Neural cell (in vitro differentiated cells): ENCODE measurements around the gene ARHGEF39. TPM values are rescaled to one million over a fixed set of nuclear protein-coding genes. Genes with fewer than 3 reads are reported as not detected.

Experiments used
- H2AFZ ChIP-seq: fragments of 200-600, 300-800 bp; sonication (generic), shearing (Covaris generic); 2 replicates; pipeline ENCODE4 v1.6.0; 2014; ENCODE audit warnings: low read depth, mild to moderate bottlenecking, antibody characterized with exemption, low read length, moderate library complexity
- H3F3A ChIP-seq: fragments of 200-600 bp; shearing (Covaris generic); 2 replicates; pipeline ENCODE4 v1.6.1; 2016; ENCODE audit warnings: mild to moderate bottlenecking, moderate library complexity, mixed read lengths, antibody characterized with exemption, low read length; ENCODE audit not compliant: insufficient read depth, poor library complexity, severe bottlenecking
- H3K27ac ChIP-seq: fragments of 200-600, 300-800 bp; sonication (generic), shearing (Covaris generic); 2 replicates; pipeline ENCODE4 v1.5.1; 2014; ENCODE audit warnings: mild to moderate bottlenecking, low read length, moderate library complexity
- H3K27me3 ChIP-seq: fragments of 300-800, 200-600 bp; sonication (generic), shearing (Covaris generic); 2 replicates; pipeline ENCODE4 v1.6.0; 2014; ENCODE audit warnings: mild to moderate bottlenecking, low read depth, low read length, moderate library complexity; ENCODE audit not compliant: insufficient read depth
- H3K36me3 ChIP-seq: fragments of 300-800, 200-600 bp; sonication (generic), shearing (Covaris generic); 2 replicates; pipeline ENCODE4 v1.5.1; 2014; ENCODE audit warnings: mild to moderate bottlenecking, antibody characterized with exemption, low read length, moderate library complexity; ENCODE audit not compliant: insufficient read depth
- H3K4me2 ChIP-seq: fragments of 300-800, 200-600 bp; sonication (generic), shearing (Covaris generic); 2 replicates; pipeline ENCODE4 v1.6.0; 2014; ENCODE audit warnings: mild to moderate bottlenecking, low read length
- H3K4me3 ChIP-seq: fragments of 300-800, 200-600 bp; sonication (generic), shearing (Covaris generic); 2 replicates; pipeline ENCODE4 v1.5.1; 2014; ENCODE audit warnings: mild to moderate bottlenecking, low read length, moderate library complexity
- H3K79me2 ChIP-seq: fragments of 200-600 bp; shearing (Covaris generic); replicated peaks from 2 replicates; pipeline ENCODE4 v1.6.0; 2014; ENCODE audit warnings: mild to moderate bottlenecking, low read length, moderate library complexity; ENCODE audit not compliant: insufficient read depth
- H3K9ac ChIP-seq: fragments of 300-800, 200-600 bp; sonication (generic), shearing (Covaris generic); 2 replicates; pipeline ENCODE4 v1.6.1; 2016; ENCODE audit warnings: mild to moderate bottlenecking, low read length, mixed read lengths
- H3K9me2 ChIP-seq: fragments of 200-600 bp; shearing (Covaris generic); 2 replicates; pipeline ENCODE4 v1.6.1; 2016; ENCODE audit warnings: mild to moderate bottlenecking, low read length, mixed read lengths; ENCODE audit not compliant: insufficient read depth
- H3K9me3 ChIP-seq: fragments of 200-600, 300-800 bp; sonication (generic), shearing (Covaris generic); 2 replicates; pipeline ENCODE4 v1.6.1; 2016; ENCODE audit warnings: mild to moderate bottlenecking, mixed run types, low read length, moderate library complexity, mixed read lengths
- H4K20me1 ChIP-seq: fragments of 200-600 bp; shearing (Covaris generic); 2 replicates; pipeline ENCODE4 v1.6.1; 2016; ENCODE audit warnings: mild to moderate bottlenecking, mixed run types; ENCODE audit not compliant: insufficient read depth
- EP300 ChIP-seq: fragments of 450-650 bp; conservative IDR thresholded peaks from 2 replicates; pipeline ENCODE4 v1.6.1; 2014; ENCODE audit warnings: antibody characterized with exemption, mild to moderate bottlenecking, moderate library complexity; ENCODE audit not compliant: poor library complexity, severe bottlenecking
- EZH2 ChIP-seq: fragments of 200-600, 300-800 bp; shearing (Covaris generic), sonication (generic); IDR thresholded peaks from 2 replicates; pipeline ENCODE4 v1.6.1; 2014; ENCODE audit warnings: antibody characterized with exemption, low read length, borderline replicate concordance, mild to moderate bottlenecking; ENCODE audit not compliant: insufficient read depth, poor library complexity, severe bottlenecking
- MXI1 ChIP-seq: fragments of 450-650 bp; conservative IDR thresholded peaks from 2 replicates; pipeline ENCODE4 v1.6.1; 2014; ENCODE audit warnings: antibody characterized with exemption, mild to moderate bottlenecking; ENCODE audit not compliant: poor library complexity, severe bottlenecking
- POLR2AphosphoS5 ChIP-seq: IDR thresholded peaks from 2 replicates; pipeline ENCODE4 v1.6.1; 2012
- RAD21 ChIP-seq: fragments of 450-650 bp; conservative IDR thresholded peaks from 2 replicates; pipeline ENCODE4 v1.6.1; 2014; ENCODE audit warnings: antibody characterized with exemption, mild to moderate bottlenecking, moderate library complexity
- REST ChIP-seq: IDR thresholded peaks from 2 replicates; pipeline ENCODE4 v1.6.1; 2012; ENCODE audit warnings: borderline replicate concordance
- SMC3 ChIP-seq: fragments of 450-650 bp; conservative IDR thresholded peaks from 2 replicates; pipeline ENCODE4 v1.6.1; 2014; ENCODE audit warnings: antibody characterized with exemption, mild to moderate bottlenecking, moderate library complexity; ENCODE audit not compliant: poor library complexity
- TAF1 ChIP-seq: IDR thresholded peaks from 2 replicates; pipeline ENCODE4 v1.6.1; 2012; ENCODE audit warnings: low read depth
- polyA plus RNA-seq: library from polyadenylated mRNA; depleted of rRNA; stranded (reverse); fragments of >200 nt; gene quantifications from 2 replicates; pipeline ENCODE4 v1.2.3, GENCODE V29; 2014
- TF ChIP-seq, protein P1 (sequence below): fragments of 450-650 bp; IDR thresholded peaks from 2 replicates; pipeline ENCODE4 v1.5.1; 2014; ENCODE audit warnings: antibody characterized with exemption, mild to moderate bottlenecking, moderate library complexity; ENCODE audit not compliant: poor library complexity, severe bottlenecking

Gene ARHGEF39
- polyA plus RNA-seq, 1 donor from 2014 or later = 0.51 TPM

- no peak overlapping the region for H3K9ac ChIP-seq
- TF ChIP-seq, protein P1, sequence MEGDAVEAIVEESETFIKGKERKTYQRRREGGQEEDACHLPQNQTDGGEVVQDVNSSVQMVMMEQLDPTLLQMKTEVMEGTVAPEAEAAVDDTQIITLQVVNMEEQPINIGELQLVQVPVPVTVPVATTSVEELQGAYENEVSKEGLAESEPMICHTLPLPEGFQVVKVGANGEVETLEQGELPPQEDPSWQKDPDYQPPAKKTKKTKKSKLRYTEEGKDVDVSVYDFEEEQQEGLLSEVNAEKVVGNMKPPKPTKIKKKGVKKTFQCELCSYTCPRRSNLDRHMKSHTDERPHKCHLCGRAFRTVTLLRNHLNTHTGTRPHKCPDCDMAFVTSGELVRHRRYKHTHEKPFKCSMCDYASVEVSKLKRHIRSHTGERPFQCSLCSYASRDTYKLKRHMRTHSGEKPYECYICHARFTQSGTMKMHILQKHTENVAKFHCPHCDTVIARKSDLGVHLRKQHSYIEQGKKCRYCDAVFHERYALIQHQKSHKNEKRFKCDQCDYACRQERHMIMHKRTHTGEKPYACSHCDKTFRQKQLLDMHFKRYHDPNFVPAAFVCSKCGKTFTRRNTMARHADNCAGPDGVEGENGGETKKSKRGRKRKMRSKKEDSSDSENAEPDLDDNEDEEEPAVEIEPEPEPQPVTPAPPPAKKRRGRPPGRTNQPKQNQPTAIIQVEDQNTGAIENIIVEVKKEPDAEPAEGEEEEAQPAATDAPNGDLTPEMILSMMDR = no peak
- TF ChIP-seq RAD21 (no peak), POLR2AphosphoS5 (no peak), EZH2 (no peak), EP300 (no peak), TAF1 (no peak), MXI1 (no peak), SMC3 (no peak)
- no peaks in the 10 kb centered on the region for H3K79me2 ChIP-seq
- H3K27ac ChIP-seq = no peak overlapping the region
- no peaks in the 10 kb centered on the region for H4K20me1 ChIP-seq
- no peak overlapping the region for H2AFZ ChIP-seq
- no peak overlapping the region for H3K4me2 ChIP-seq
- no peaks in the 10 kb centered on the region for H3K9me2 ChIP-seq
- no peaks in the 10 kb centered on the region for H3K36me3 ChIP-seq
- H3K9me3 ChIP-seq = no peaks in the 10 kb centered on the region
- H3K27me3 ChIP-seq = no peaks in the 10 kb centered on the region
- no peaks in the 10 kb centered on the region for H3F3A ChIP-seq
- no peak overlapping the region for H3K4me3 ChIP-seq
Measured at GRCh38 chr9:35651956-35652828, 12.8 kb downstream of the ARHGEF39 start.

DNA sequence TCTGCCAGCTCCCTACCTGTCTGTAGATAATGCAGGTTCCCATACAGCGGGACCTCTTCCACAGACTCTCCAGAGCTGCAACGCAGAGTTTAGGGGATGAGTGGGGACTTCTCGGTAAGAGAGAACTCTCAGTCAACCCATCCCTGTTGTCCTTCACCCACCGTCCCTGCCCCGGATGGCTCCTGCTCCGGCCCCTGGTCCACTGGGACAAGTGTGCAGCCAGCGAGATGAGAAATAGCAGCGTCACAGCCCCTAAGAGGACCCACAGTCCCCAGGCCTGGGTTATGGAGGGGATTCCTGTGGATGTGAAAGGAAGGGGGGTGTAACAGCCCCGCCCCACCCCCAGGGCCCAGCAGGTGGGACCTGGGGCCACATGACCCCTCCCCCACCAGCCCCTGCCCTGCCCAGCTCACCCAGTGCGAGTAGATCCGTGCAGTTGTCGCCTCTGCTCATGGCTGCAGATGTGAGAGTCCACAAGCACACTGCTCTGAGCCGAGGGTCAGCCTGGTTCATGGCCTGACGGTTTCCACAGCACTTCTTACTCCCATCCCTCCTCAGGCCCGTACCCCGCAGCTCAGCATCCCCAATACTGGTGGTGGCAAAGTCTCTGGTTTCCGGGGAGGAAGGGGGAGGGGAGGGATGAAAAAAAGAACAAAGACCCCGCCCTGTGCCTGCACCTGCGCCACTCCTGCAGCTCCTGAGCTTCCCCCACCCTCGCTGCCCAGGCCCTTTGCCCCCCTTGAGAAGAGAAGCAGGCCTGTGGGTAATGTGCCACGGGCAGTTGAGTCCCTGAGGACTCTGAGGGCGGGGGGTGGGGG is 14.4 kb downstream of the ARHGEF39 start, which contains the start of gene SIT1:
Gene SIT1, minus strand, starts transcription at position 591 of the 818 bp plus-strand sequence. Its CDS starts 78 bp downstream, at position 513.
- Histone ChIP-seq H3K9me3 (no peaks in the 10 kb centered on the region), H3K79me2 (no peaks in the 10 kb centered on the region), H3F3A (no peaks in the 10 kb centered on the region), H3K9ac (no peak within 1 kb of the TSS), H3K9me2 (no peaks in the 10 kb centered on the region), H3K4me3 (no peak within 1 kb of the TSS), H2AFZ (no peak within 1 kb of the TSS), H3K36me3 (no peaks in the 10 kb centered on the region), H4K20me1 (no peaks in the 10 kb centered on the region), H3K4me2 (no peak within 1 kb of the TSS), H3K27ac (no peak within 1 kb of the TSS), H3K27me3 (no peaks in the 10 kb centered on the region)
- TF ChIP-seq EZH2 (no peak), MXI1 (no peak), RAD21 (no peak), SMC3 (no peak), TAF1 (no peak), REST (no peak), EP300 (no peak), POLR2AphosphoS5 (no peak)
- TF ChIP-seq, protein P1 = no peak
